GM21390 (cell line): Measurements from ENCODE around the gene GALK2.
"Not testable (repeated sequence)": the region's sequence is repeated elsewhere in the genome, so short reads cannot be mapped to it uniquely, and the experiment has no call there.

ENCODE experiments used
- ATAC-seq: cut with Tn5 transposase; IDR thresholded peaks from one replicate; pipeline ENCODE4 v1.9.1; 2021; ENCODE audit not compliant: unreplicated experiment

The GALK2 gene

GRCh38 chr15:49328941-49329340, 158.9 kb downstream of the GALK2 start:
- ATAC-seq: no peak

- ATAC-seq: no peak
These were observed 160.1 kb downstream of the GALK2 start for GRCh38 chr15:49330166-49330565.

- ATAC-seq: no peak
These were observed 161.4 kb downstream of the GALK2 start for GRCh38 chr15:49331442-49331841.

- no peak for ATAC-seq
These were observed 161.9 kb downstream of the GALK2 start for GRCh38 chr15:49331951-49332350.

- ATAC-seq: no peak
These were observed 169.6 kb downstream of the GALK2 start for GRCh38 chr15:49339656-49340055.

- ATAC-seq: no peak
These were observed 173.5 kb downstream of the GALK2 start for GRCh38 chr15:49343546-49343945.

- ATAC-seq: not testable (repeated sequence)
These were observed 184.4 kb downstream of the GALK2 start for GRCh38 chr15:49354439-49354838.

GRCh38 chr15:49361370-49361769, 191.3 kb downstream of the GALK2 start:
- ATAC-seq: no peak

GRCh38 chr15:49366496-49366895, 196.4 kb downstream of the GALK2 start:
- no peak for ATAC-seq

GRCh38 chr15:49370782-49371181, 200.7 kb downstream of the GALK2 start:
- no peak for ATAC-seq

GRCh38 chr15:49372366-49372765, 202.3 kb downstream of the GALK2 start:
- ATAC-seq: no peak

- ATAC-seq: no peak
These were observed 209.9 kb downstream of the GALK2 start for GRCh38 chr15:49379996-49380395.

GRCh38 chr15:49380912-49381311, 210.9 kb downstream of the GALK2 start:
- no peak for ATAC-seq
